Chondrocyte (in vitro differentiated cells): Measurements from ENCODE around the gene KCNT2. TPM values are rescaled to one million over a fixed set of nuclear protein-coding genes. Genes with fewer than 3 reads are reported as not detected.

Experiments
- DNase-seq: peaks from one replicate; pipeline ENCODE4 v3.0.0; 2021; ENCODE audit warnings: mixed read lengths, low spot score
- H3K27ac Mint-ChIP-seq: one replicate; pipeline ENCODE4 v1.8.0; 2021; ENCODE audit warnings: mild to moderate bottlenecking, moderate library complexity, mixed read lengths; ENCODE audit not compliant: unreplicated experiment
- H3K27me3 Mint-ChIP-seq: 2 replicates; pipeline ENCODE4 v1.8.0; 2021; ENCODE audit warnings: low read depth, mixed read lengths
- H3K36me3 Mint-ChIP-seq: 2 replicates; pipeline ENCODE4 v1.8.0; 2021; ENCODE audit warnings: low read depth, mixed read lengths
- H3K4me1 Mint-ChIP-seq: 2 replicates; pipeline ENCODE4 v1.8.0; 2021; ENCODE audit warnings: low read depth, mild to moderate bottlenecking, mixed read lengths
- H3K4me3 Mint-ChIP-seq: one replicate; pipeline ENCODE4 v1.8.0; 2021; ENCODE audit warnings: mild to moderate bottlenecking, moderate library complexity, mixed read lengths; ENCODE audit not compliant: unreplicated experiment
- H3K9me3 Mint-ChIP-seq: 2 replicates; pipeline ENCODE4 v1.8.0; 2021; ENCODE audit warnings: low read depth, mixed read lengths
- CTCF ChIP-seq: fragments of 200-600 bp; sonication (generic); IDR thresholded peaks from 2 replicates; pipeline ENCODE4 v1.5.0; 2021; ENCODE audit warnings: antibody characterized with exemption, mild to moderate bottlenecking, moderate library complexity
- total RNA-seq: library from RNA; stranded (reverse); gene quantifications from 3 replicates; pipeline ENCODE4 v1.2.1, GENCODE V29; 2021

The KCNT2 gene
- total RNA-seq, 1 donor from 2014 or later = 13.4 TPM

GRCh38 chr1:196557797-196558196 is 50.4 kb downstream of the KCNT2 start:
- H3K36me3 Mint-ChIP-seq = peaks cover 10% of the 10 kb centered on the region
- peak overlapping the region; percentile 67 for H3K4me3 Mint-ChIP-seq
- no peaks in the 10 kb centered on the region for H3K27me3 Mint-ChIP-seq
- TF ChIP-seq CTCF = no peak
- H3K27ac Mint-ChIP-seq = peak overlapping the region; percentile 67
- H3K4me1 Mint-ChIP-seq = peaks cover 8% of the 10 kb centered on the region
- H3K9me3 Mint-ChIP-seq = peaks cover 29% of the 10 kb centered on the region
- no peak for DNase-seq

- peaks cover 8% of the 10 kb centered on the region for H3K36me3 Mint-ChIP-seq
- H3K27ac Mint-ChIP-seq = peak overlapping the region; percentile 66
- TF ChIP-seq CTCF = no peak
- no peak for DNase-seq
- no peaks in the 10 kb centered on the region for H3K27me3 Mint-ChIP-seq
- H3K4me3 Mint-ChIP-seq = no peak overlapping the region
- H3K4me1 Mint-ChIP-seq = peaks cover 21% of the 10 kb centered on the region
- peaks cover 29% of the 10 kb centered on the region for H3K9me3 Mint-ChIP-seq
Observed at GRCh38 chr1:196550731-196551130, 57.5 kb downstream of the KCNT2 start.

GRCh38 chr1:196546272-196547111 is 61.7 kb downstream of the KCNT2 start:
- Mint-ChIP-seq H3K27ac (no peak overlapping the region), H3K9me3 (peaks cover 4% of the 10 kb centered on the region), H3K4me3 (no peak overlapping the region), H3K4me1 (peaks cover 20% of the 10 kb centered on the region), H3K36me3 (no peaks in the 10 kb centered on the region), H3K27me3 (no peaks in the 10 kb centered on the region)
- TF ChIP-seq CTCF = no peak
- no peak for DNase-seq

GRCh38 chr1:196545222-196545621 is 63.0 kb downstream of the KCNT2 start:
- Mint-ChIP-seq H3K9me3 (peaks cover 4% of the 10 kb centered on the region), H3K4me1 (peaks cover 9% of the 10 kb centered on the region), H3K4me3 (no peak overlapping the region), H3K27me3 (no peaks in the 10 kb centered on the region), H3K27ac (no peak overlapping the region), H3K36me3 (no peaks in the 10 kb centered on the region)
- TF ChIP-seq CTCF = no peak
- DNase-seq = no peak

- no peaks in the 10 kb centered on the region for H3K27me3 Mint-ChIP-seq
- H3K4me1 Mint-ChIP-seq = peaks cover 4% of the 10 kb centered on the region
- H3K27ac Mint-ChIP-seq = no peak overlapping the region
- no peak overlapping the region for H3K4me3 Mint-ChIP-seq
- no peak for DNase-seq
- H3K36me3 Mint-ChIP-seq = no peaks in the 10 kb centered on the region
- TF ChIP-seq CTCF = no peak
- peaks cover 4% of the 10 kb centered on the region for H3K9me3 Mint-ChIP-seq
Observed at GRCh38 chr1:196544617-196545016, 63.6 kb downstream of the KCNT2 start.
